ENCODE data around the gene PCSK2.

- TF ChIP-seq POLR2A (IDR thresholded peaks at IDR 0.05) = no peak
- no peak for TF ChIP-seq CTCF (IDR thresholded peaks at IDR 0.05)
Observed at GRCh38 chr20:17326096-17326495, 99.3 kb downstream of the PCSK2 start.

Data from lower leg skin (tissue), 3 donors.